Vagina (tissue), 2 donors: ENCODE data around the gene ITPKB. TPM values are rescaled to one million over a fixed set of nuclear protein-coding genes. Genes with fewer than 3 reads are reported as not detected.

Experiments
- DNase-seq, 2 donors: peaks; one replicate each; pipeline ENCODE4 v3.0.0-alpha.2; 2017; ENCODE audit errors: extremely low spot score in 2 of 2
- H3K27ac ChIP-seq: fragments of 200-600 bp; sonication (generic); one replicate; pipeline ENCODE4 v1.5.1; 2019
- H3K27me3 ChIP-seq: fragments of 200-600 bp; sonication (generic); one replicate; pipeline ENCODE4 v1.5.1; 2019
- H3K36me3 ChIP-seq, 2 donors: fragments of 200-600 bp; sonication (generic); one replicate each; pipeline ENCODE4 v1.5.1; 2017 to 2019
- H3K4me1 ChIP-seq: fragments of 200-600 bp; sonication (generic); one replicate; pipeline ENCODE4 v1.5.1; 2019
- H3K4me3 ChIP-seq, 2 donors: fragments of 200-600 bp; sonication (generic); 1 replicate in 1 of 2; 2 replicates in 1 of 2; pipeline ENCODE4 v1.5.1; 2016 to 2019
- H3K9me3 ChIP-seq: fragments of 200-600 bp; sonication (generic); one replicate; pipeline ENCODE4 v1.5.1; 2019
- CTCF ChIP-seq, 3 experiments: fragments of 450-650 bp in 2 of 3; fragments of 200-600 bp in 1 of 3; sonication (generic) in 1 of 3; IDR thresholded peaks; one replicate each; pipeline ENCODE4 v1.5.1; 2017 to 2019; ENCODE audit warnings: antibody characterized with exemption in 3 of 3, mild to moderate bottlenecking in 2 of 3, moderate library complexity in 2 of 3
- POLR2A ChIP-seq, 2 donors: fragments of 450-650 bp; IDR thresholded peaks; one replicate each; pipeline ENCODE4 v1.6.1; 2017; ENCODE audit warnings: antibody characterized with exemption in 2 of 2, mild to moderate bottlenecking in 2 of 2, moderate library complexity in 2 of 2
- POLR2AphosphoS5 ChIP-seq, 2 donors: sonication (generic); formaldehyde crosslinking; IDR thresholded peaks; one replicate each; pipeline ENCODE4 v1.9.0; 2017; ENCODE audit warnings: antibody characterized with exemption in 2 of 2, mild to moderate bottlenecking in 2 of 2, low read depth in 1 of 2; ENCODE audit not compliant: insufficient read depth in 1 of 2
- intact Hi-C: fragments of 100-400 bp; cut with DNase I; formaldehyde crosslinking; loops from one replicate; pipeline ENCODE4 v1.15.1; 2023
- total RNA-seq: library from RNA; depleted of rRNA; stranded (reverse); fragments of >200 nt; gene quantifications from one replicate; pipeline ENCODE4 v1.2.3, GENCODE V29; 2016

ITPKB gene
- total RNA-seq, 1 donor from 2014 or later = 31.7 TPM

DNA sequence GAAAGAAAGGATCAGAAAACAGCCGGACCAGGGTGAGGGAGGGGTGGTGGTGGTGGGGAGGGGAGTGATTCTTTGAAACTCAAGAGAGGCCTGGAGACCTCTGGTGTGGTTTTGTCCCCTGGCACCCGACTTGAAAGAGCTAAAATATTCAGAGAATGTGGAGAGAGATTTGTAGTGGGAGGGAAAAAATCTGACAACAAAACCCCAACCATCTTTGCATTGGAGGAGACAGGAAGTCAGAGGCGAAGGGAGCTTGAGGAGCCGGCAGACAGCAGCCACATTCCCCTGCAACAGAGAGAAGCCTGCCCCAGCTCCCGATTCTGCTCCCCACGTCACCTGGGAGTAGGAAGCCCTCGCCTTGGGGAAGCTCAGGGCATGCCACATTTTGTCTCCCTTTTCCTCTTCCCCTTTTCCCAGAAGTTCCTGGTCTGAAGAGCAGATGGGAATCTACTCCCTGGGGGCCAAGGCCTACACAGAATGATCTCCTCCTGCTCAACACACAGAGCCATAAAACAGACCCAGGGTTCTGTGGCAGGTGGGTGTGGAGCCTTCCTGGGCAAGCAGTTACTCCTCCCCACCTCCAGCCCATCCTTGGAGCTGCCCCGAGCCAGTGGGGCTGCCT lies 84.9 kb downstream of the ITPKB start:
- Histone ChIP-seq H3K36me3 (no peaks in the 10 kb centered on the region), H3K4me3 (no peak overlapping the region), H3K9me3 (no peaks in the 10 kb centered on the region), H3K4me1 (peaks cover 70% of the 10 kb centered on the region), H3K27ac (peak overlapping the region; percentile 98), H3K27me3 (no peaks in the 10 kb centered on the region)
- TF ChIP-seq POLR2A (IDR thresholded peaks at IDR 0.05) (no peak), POLR2AphosphoS5 (IDR thresholded peaks at IDR 0.05; ENCODE audit: insufficient read depth in 1 of 2, low read depth in 1 of 2) (peak in 1 of 2 donors; percentile 28), CTCF (IDR thresholded peaks at IDR 0.05) (no peak)
- DNase-seq = no peak
- intact Hi-C loops = loop anchor here (5.0 kb wide), 1 partner anchor 173 kb away; no protein-coding TSS in a partner anchor

DNA sequence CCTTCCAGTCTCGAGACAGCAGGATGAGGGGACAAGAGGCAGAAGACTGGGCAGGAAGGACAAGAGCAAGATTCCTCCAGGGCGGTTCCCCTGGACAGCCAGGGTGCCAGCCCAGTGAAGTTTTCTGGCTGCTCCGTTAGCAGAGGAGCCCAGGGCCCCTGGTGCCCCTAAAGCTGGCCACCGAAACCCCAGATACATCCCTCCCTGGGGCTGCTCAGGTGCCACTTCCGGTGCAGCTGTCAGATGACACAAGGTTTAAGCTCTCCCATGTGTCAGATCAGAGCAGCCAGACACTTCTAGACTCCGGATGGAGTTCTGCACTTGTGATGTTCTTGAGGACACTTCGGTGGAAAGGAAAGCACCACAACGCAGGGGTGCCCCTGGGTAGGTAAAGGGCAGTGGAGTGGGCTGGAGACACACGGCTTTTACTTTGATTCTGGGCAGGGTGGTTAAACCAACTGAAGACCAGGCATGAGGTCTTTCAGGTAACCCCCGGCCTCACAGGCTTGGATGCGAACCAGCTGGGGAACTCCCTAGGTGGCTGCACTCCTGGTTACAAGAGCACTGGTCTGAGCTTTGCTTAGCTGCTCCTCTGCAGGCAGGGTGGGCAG lies 85.7 kb downstream of the ITPKB start:
- no peak for DNase-seq
- intact Hi-C loops = loop anchor here (5.0 kb wide), 1 partner anchor 174 kb away; no protein-coding TSS in a partner anchor
- Histone ChIP-seq H3K27ac (peak overlapping the region; percentile 98), H3K36me3 (peaks cover 0 to under 1% of the 10 kb centered on the region in 2 donors), H3K9me3 (no peaks in the 10 kb centered on the region), H3K27me3 (no peaks in the 10 kb centered on the region), H3K4me3 (no peak overlapping the region), H3K4me1 (peaks cover 62% of the 10 kb centered on the region)
- TF ChIP-seq POLR2AphosphoS5 (IDR thresholded peaks at IDR 0.05; ENCODE audit: insufficient read depth in 1 of 2, low read depth in 1 of 2) = no peak
- TF ChIP-seq POLR2A (IDR thresholded peaks at IDR 0.05) = no peak
- TF ChIP-seq CTCF (IDR thresholded peaks at IDR 0.05) = no peak

- peaks cover 0 to 9% of the 10 kb centered on the region in 2 donors for H3K36me3 ChIP-seq
- no peak overlapping the region for H3K4me3 ChIP-seq
- no peak for TF ChIP-seq POLR2AphosphoS5 (IDR thresholded peaks at IDR 0.05; ENCODE audit: insufficient read depth in 1 of 2, low read depth in 1 of 2)
- TF ChIP-seq POLR2A (IDR thresholded peaks at IDR 0.05) = no peak
- no peak for TF ChIP-seq CTCF (IDR thresholded peaks at IDR 0.05)
- H3K9me3 ChIP-seq = no peaks in the 10 kb centered on the region
- intact Hi-C loops = loop anchor here (5.0 kb wide), 1 partner anchor 175 kb away; no protein-coding TSS in a partner anchor
- no peaks in the 10 kb centered on the region for H3K27me3 ChIP-seq
- DNase-seq = no peak
- H3K27ac ChIP-seq = no peak overlapping the region
- H3K4me1 ChIP-seq = peaks cover 54% of the 10 kb centered on the region
Measured at GRCh38 chr1:226652613-226653012, 86.5 kb downstream of the ITPKB start.

- Histone ChIP-seq H3K9me3 (no peaks in the 10 kb centered on the region), H3K4me1 (peaks cover 45% of the 10 kb centered on the region), H3K27me3 (no peaks in the 10 kb centered on the region), H3K4me3 (no peak overlapping the region), H3K36me3 (peaks cover 0 to 18% of the 10 kb centered on the region in 2 donors), H3K27ac (no peak overlapping the region)
- intact Hi-C loops = loop anchor here (5.0 kb wide), 1 partner anchor 176 kb away; no protein-coding TSS in a partner anchor
- no peak for DNase-seq
- no peak for TF ChIP-seq CTCF (IDR thresholded peaks at IDR 0.05)
- TF ChIP-seq POLR2AphosphoS5 (IDR thresholded peaks at IDR 0.05; ENCODE audit: insufficient read depth in 1 of 2, low read depth in 1 of 2) = no peak
- no peak for TF ChIP-seq POLR2A (IDR thresholded peaks at IDR 0.05)
Measured at GRCh38 chr1:226651732-226652105, 87.4 kb downstream of the ITPKB start.
